Neural progenitor cell (in vitro differentiated cells): ENCODE measurements around the gene C6orf47.

Experiments used
- CTCF ChIP-seq: fragments of 200-600 bp; sonication (generic); IDR thresholded peaks from 2 replicates; pipeline ENCODE4 v1.5.1; 2017; ENCODE audit warnings: antibody characterized with exemption, mild to moderate bottlenecking
- EZH2 ChIP-seq: fragments of 200-600 bp; sonication (generic); IDR thresholded peaks from 2 replicates; pipeline ENCODE4 v1.6.1; 2017; ENCODE audit warnings: antibody characterized with exemption, mild to moderate bottlenecking, moderate library complexity

- no peak for TF ChIP-seq CTCF
- no peak for TF ChIP-seq EZH2
Observed at GRCh38 chr6:31677955-31678354, 17.4 kb upstream of the C6orf47 start.
